AG04449 (cell line): ENCODE results near the gene HK1.

Experiments
- CTCF ChIA-PET: fragments of 350-600 bp; formaldehyde crosslinking; extraction: SDS; loops from one replicate; lab custom pipeline; 2021; ENCODE audit warnings: antibody characterized with exemption; lab: Yijun Ruan, JAX
- POLR2A ChIA-PET: fragments of 400-600, 350-600 bp; formaldehyde crosslinking; extraction: SDS; loops from one replicate; lab custom pipeline; 2020; ENCODE audit warnings: antibody characterized with exemption, inconsistent platforms; lab: Yijun Ruan, JAX
- DNase-seq: peaks from one replicate; pipeline ENCODE4 v3.0.0-alpha.2; 2010; ENCODE audit warnings: low read depth, low spot score
- H3K4me3 ChIP-seq: 2 replicates; pipeline ENCODE4 v1.5.1; 2011; ENCODE audit warnings: low read depth, mild to moderate bottlenecking, control low read depth, low read length
- TF ChIP-seq, protein P1 (sequence below): IDR thresholded peaks from one replicate; pipeline ENCODE4 v1.5.1; 2011; ENCODE audit warnings: mild to moderate bottlenecking, moderate library complexity, low read length, control low read depth, inconsistent platforms; ENCODE audit not compliant: insufficient read depth; ENCODE audit errors: missing control alignments

Gene HK1

DNA sequence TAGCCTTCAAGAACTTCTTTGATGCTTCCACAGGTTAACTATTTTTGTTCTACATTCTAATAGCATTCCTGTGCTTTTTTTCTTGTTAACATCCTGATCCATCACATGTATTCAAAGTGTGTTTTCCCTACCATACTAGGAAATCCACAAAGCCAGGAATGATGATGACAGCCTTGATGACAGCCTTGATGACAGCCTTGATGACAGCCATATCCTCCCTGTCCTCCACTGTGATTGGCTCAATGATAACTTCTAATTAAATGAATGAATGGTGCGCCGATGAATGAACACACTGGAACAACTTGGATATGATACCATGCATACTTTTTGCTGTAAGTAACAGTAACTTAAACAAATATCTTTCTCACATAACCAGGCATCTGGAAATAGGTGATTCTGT is 146.7 kb downstream of the HK1 start:
- ChIA-PET POLR2A (no interaction called here), CTCF (interaction anchor here (0.7 to 11.0 kb wide), 6 partner anchors 8 to 90 kb away, joined by 3 to 118 read pairs (median 4); partner anchors contain the start of gene TACR2)
- TF ChIP-seq, protein P1, sequence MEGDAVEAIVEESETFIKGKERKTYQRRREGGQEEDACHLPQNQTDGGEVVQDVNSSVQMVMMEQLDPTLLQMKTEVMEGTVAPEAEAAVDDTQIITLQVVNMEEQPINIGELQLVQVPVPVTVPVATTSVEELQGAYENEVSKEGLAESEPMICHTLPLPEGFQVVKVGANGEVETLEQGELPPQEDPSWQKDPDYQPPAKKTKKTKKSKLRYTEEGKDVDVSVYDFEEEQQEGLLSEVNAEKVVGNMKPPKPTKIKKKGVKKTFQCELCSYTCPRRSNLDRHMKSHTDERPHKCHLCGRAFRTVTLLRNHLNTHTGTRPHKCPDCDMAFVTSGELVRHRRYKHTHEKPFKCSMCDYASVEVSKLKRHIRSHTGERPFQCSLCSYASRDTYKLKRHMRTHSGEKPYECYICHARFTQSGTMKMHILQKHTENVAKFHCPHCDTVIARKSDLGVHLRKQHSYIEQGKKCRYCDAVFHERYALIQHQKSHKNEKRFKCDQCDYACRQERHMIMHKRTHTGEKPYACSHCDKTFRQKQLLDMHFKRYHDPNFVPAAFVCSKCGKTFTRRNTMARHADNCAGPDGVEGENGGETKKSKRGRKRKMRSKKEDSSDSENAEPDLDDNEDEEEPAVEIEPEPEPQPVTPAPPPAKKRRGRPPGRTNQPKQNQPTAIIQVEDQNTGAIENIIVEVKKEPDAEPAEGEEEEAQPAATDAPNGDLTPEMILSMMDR = no peak
- H3K4me3 ChIP-seq = no peak overlapping the region
- no peak for DNase-seq

DNA sequence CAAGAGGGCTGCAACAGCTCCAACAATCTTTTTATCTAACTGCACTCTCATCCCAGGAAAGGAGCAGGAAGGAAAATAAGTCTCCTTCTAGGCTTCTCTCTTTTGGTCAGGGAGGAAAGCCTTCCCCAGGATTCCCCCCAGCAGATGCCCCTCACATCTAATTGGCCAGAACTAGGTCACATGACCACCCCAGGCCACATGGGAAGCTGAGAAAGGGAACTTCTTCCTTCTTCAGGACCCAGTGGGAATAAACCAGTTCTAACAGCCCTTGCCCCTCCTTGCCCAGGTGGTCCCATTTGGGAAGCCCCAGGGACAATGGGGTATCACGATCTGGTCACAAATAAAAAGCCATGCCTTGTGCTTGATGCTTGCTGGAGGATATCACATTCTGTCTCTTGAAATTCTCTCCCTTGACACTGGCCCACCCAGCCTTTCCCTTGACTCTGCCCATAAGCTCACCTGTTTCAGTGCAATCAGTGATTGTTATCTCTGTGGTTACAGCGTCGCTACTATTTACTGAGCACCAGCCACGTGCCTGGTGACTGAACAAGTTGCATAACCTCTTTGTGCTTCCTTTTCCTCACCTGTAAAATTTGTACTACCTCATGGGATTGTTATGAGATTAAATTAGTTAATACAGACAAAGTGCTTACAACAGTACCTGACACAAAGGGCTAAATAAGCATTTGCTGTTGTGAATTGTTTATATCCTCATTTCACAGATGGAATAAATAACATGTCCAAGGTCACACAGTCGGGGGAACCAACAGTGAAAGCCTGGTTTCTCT is 147.4 kb downstream of the HK1 start:
- no peak for DNase-seq
- H3K4me3 ChIP-seq = no peak overlapping the region
- TF ChIP-seq, protein P1 = no peak
- ChIA-PET CTCF (interaction anchor here (0.6 to 11.0 kb wide), 9 partner anchors 9 to 90 kb away, joined by 3 to 118 read pairs (median 4); partner anchors contain the start of gene TACR2), POLR2A (no interaction called here)

GRCh38 chr10:69426376-69426727 is 148.1 kb downstream of the HK1 start:
- ChIA-PET POLR2A (no interaction called here), CTCF (interaction anchor here (0.9 to 11.0 kb wide), 8 partner anchors 10 to 81 kb away, joined by 3 to 118 read pairs (median 4); partner anchors contain the start of gene TACR2)
- no peak for DNase-seq
- TF ChIP-seq, protein P1 = no peak
- H3K4me3 ChIP-seq = no peak overlapping the region

- TF ChIP-seq, protein P1 = no peak
- CTCF ChIA-PET = interaction anchor here (0.6 to 11.0 kb wide), 15 partner anchors 9 to 212 kb away, joined by 3 to 118 read pairs (median 5); partner anchors contain the start of gene TACR2
- DNase-seq = no peak
- POLR2A ChIA-PET = no interaction called here
- H3K4me3 ChIP-seq = no peak overlapping the region
These were observed 149.9 kb downstream of the HK1 start for GRCh38 chr10:69428165-69428564.

DNA sequence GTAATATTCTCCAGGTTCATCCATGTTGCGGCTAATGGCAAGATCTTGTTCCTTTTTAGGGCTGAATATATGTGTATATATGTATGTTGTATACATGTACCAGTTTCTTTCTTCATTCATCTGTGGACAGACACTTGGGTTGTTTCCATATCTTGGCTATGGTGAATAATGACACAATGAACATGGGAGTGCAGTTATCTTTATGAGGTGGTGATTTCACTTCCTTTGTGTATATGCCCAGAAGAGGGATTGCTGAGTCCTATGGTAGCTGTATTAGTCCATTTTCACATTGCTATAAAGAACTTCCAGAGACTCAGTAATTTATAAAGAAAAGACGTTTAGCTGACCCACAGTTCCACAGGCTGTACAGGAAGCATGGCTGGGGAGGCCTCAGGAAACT is 155.9 kb downstream of the HK1 start:
- TF ChIP-seq, protein P1 = no peak
- no peak overlapping the region for H3K4me3 ChIP-seq
- CTCF ChIA-PET = interaction anchor here (1.1 to 1.8 kb wide), 4 partner anchors 15 to 80 kb away, joined by 3 to 6 read pairs (median 4); no protein-coding TSS in a partner anchor
- POLR2A ChIA-PET = no interaction called here
- no peak for DNase-seq

- H3K4me3 ChIP-seq = no peak overlapping the region
- CTCF ChIA-PET = interaction anchor here (1.1 kb wide), 1 partner anchor 80 kb away, joined by 3 read pairs; no protein-coding TSS in a partner anchor
- TF ChIP-seq, protein P1 = no peak
- no peak for DNase-seq
- POLR2A ChIA-PET = no interaction called here
These were observed 156.6 kb downstream of the HK1 start for GRCh38 chr10:69434926-69435325.
